Measurements from ENCODE around the gene GLRX3. TPM values are rescaled to one million over a fixed set of nuclear protein-coding genes. Genes with fewer than 3 reads are reported as not detected.

Gene GLRX3
- total and polyA plus RNA-seq, 10 of the 15 experiments (the other 5 are each of a cell fraction or from before 2014, with no cell fraction given): 94.7 to 209 (median 131) TPM

DNA sequence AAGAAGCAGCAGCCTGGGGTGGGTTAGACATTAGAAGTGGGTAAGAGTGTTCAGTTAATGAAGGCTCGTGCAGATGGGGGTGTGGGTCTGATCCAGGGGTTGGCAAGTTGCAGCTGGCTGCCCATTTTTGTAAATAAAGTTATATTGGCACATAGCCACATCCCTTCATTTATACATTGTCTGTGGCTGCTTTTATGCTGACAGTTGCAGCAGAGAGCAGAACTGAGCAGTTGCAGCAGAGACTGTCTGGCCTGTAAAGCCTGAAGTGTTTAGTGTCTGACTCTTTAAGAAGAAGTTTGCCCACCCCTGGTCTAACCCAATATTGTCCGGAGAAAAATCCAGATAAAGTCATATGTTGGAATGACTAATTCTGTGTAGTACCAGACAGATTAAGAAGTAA is 38.1 kb downstream of the GLRX3 start:
- Histone ChIP-seq H4K20me1 (ENCODE audit: control insufficient read depth, insufficient read depth) (no peaks in the 10 kb centered on the region), H3K4me2 (ENCODE audit: control insufficient read depth, insufficient read depth) (no peak overlapping the region), H3K27me3 (replicated peaks in 1 of 2; ENCODE audit: control insufficient read depth in 2 of 2, insufficient read depth in 2 of 2, low read length in 1 of 2) (no peaks in the 10 kb centered on the region), H3K4me3 (no peak overlapping the region), H3K4me1 (ENCODE audit: control insufficient read depth, insufficient read depth, low read length) (0 out of 2 replicates have a peak, but pooled peaks cover 2% of the 10 kb centered on the region), H3K9me3 (replicated peaks; ENCODE audit: control insufficient read depth, insufficient read depth, low read length) (no peaks in the 10 kb centered on the region), H3K79me2 (ENCODE audit: control insufficient read depth, insufficient read depth, low read length) (no peaks in the 10 kb centered on the region), H2AFZ (ENCODE audit: control insufficient read depth, low read depth, low read length) (no peak overlapping the region), H3K9ac (ENCODE audit: control insufficient read depth, insufficient read depth, low read length) (no peak overlapping the region), H3K36me3 (ENCODE audit: control insufficient read depth in 2 of 2, insufficient read depth in 2 of 2, low read length in 1 of 2) (peaks cover 4 to 19% of the 10 kb centered on the region in 2 experiments), H3K27ac (ENCODE audit: control insufficient read depth, insufficient read depth) (no peak overlapping the region)
- WGBS (ENCODE audit: insufficient coverage, insufficient replicate concordance, low lambda C conversion rate, missing lambda C conversion rate): 100% methylated on average over 2 of the region's 2 CpGs
- BruUV-seq (replicated peaks): no TSS peak
- POLR2A ChIA-PET: no interaction called here
- RAD21 ChIA-PET (ENCODE audit: unreplicated experiment): no interaction called here
- SMC1A ChIA-PET (ENCODE audit: uncharacterized antibody, unreplicated experiment): interaction anchor here (1.3 kb wide), 1 partner anchor 83 kb away, joined by 3 read pairs; no protein-coding TSS in a partner anchor
- TF ChIP-seq SUZ12 (IDR thresholded peaks at IDR 0.05; ENCODE audit: unreplicated experiment): no peak
- TF ChIP-seq, protein P1, sequence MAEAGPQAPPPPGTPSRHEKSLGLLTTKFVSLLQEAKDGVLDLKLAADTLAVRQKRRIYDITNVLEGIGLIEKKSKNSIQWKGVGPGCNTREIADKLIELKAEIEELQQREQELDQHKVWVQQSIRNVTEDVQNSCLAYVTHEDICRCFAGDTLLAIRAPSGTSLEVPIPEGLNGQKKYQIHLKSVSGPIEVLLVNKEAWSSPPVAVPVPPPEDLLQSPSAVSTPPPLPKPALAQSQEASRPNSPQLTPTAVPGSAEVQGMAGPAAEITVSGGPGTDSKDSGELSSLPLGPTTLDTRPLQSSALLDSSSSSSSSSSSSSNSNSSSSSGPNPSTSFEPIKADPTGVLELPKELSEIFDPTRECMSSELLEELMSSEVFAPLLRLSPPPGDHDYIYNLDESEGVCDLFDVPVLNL (IDR thresholded peaks at IDR 0.05; ENCODE audit: low read depth, low read length): no peak
- TF ChIP-seq NRF1 (conservative IDR thresholded peaks at IDR 0.05; ENCODE audit: low read depth, low read length): no peak
- TF ChIP-seq ETV6 (conservative IDR thresholded peaks at IDR 0.05 in 1 of 2, IDR thresholded peaks at IDR 0.05 in 1 of 2; ENCODE audit: borderline replicate concordance in 1 of 2, low read depth in 1 of 2): no peak
- ATAC-seq (no peak), DNase-seq (ENCODE audit: low read depth, low spot score) (no peak), FAIRE-seq (no peak)
- intact Hi-C loops (cut with micrococcal nuclease; ENCODE audit: unreplicated experiment) (no loop called here), in situ Hi-C loops (cut with MboI) (no loop called here)
- CTCF ChIA-PET: no interaction called here

DNA sequence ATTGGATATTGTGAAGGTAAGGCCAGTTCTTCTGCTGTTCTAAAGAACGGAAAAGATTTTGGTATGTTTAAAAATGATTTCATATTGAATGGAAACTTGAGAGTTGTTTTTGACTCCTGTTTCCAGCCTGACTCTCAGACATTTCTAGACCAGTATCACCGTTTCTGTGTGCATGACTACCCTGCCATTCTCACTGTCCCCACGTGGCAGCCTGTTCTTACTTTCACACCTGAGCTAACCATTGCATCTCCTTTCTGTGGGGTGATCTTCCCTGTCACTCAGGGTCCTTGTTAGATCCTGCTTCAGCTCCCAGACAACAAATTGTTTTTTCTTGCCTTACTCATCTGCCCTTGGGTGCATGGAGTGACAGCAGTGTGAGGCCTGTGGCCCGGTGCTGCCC is 38.9 kb downstream of the GLRX3 start:
- intact Hi-C loops (cut with micrococcal nuclease; ENCODE audit: unreplicated experiment) (no loop called here), in situ Hi-C loops (cut with MboI) (no loop called here)
- Histone ChIP-seq H3K4me3 (no peak overlapping the region), H2AFZ (ENCODE audit: control insufficient read depth, low read depth, low read length) (no peak overlapping the region), H3K4me2 (ENCODE audit: control insufficient read depth, insufficient read depth) (no peak overlapping the region), H3K9ac (ENCODE audit: control insufficient read depth, insufficient read depth, low read length) (no peak overlapping the region), H4K20me1 (ENCODE audit: control insufficient read depth, insufficient read depth) (no peaks in the 10 kb centered on the region), H3K9me3 (replicated peaks; ENCODE audit: control insufficient read depth, insufficient read depth, low read length) (no peaks in the 10 kb centered on the region), H3K4me1 (ENCODE audit: control insufficient read depth, insufficient read depth, low read length) (0 out of 2 replicates have a peak, but pooled peaks cover 2% of the 10 kb centered on the region), H3K27ac (ENCODE audit: control insufficient read depth, insufficient read depth) (no peak overlapping the region), H3K36me3 (ENCODE audit: control insufficient read depth in 2 of 2, insufficient read depth in 2 of 2, low read length in 1 of 2) (peaks cover 5 to 14% of the 10 kb centered on the region in 2 experiments), H3K79me2 (ENCODE audit: control insufficient read depth, insufficient read depth, low read length) (no peaks in the 10 kb centered on the region), H3K27me3 (replicated peaks in 1 of 2; ENCODE audit: control insufficient read depth in 2 of 2, insufficient read depth in 2 of 2, low read length in 1 of 2) (no peaks in the 10 kb centered on the region)
- ChIA-PET SMC1A (ENCODE audit: uncharacterized antibody, unreplicated experiment) (interaction anchor here (1.3 kb wide), 1 partner anchor 84 kb away, joined by 3 read pairs; no protein-coding TSS in a partner anchor), POLR2A (no interaction called here), RAD21 (ENCODE audit: unreplicated experiment) (no interaction called here), CTCF (no interaction called here)
- TF ChIP-seq RUNX3 (IDR thresholded peaks at IDR 0.05; ENCODE audit: low read length): no peak
- no peak for TF ChIP-seq ZNF207 (IDR thresholded peaks at IDR 0.05; ENCODE audit: borderline replicate concordance)
- no peak for TF ChIP-seq BMI1 (IDR thresholded peaks at IDR 0.05; ENCODE audit: borderline replicate concordance)
- TF ChIP-seq, protein P2, sequence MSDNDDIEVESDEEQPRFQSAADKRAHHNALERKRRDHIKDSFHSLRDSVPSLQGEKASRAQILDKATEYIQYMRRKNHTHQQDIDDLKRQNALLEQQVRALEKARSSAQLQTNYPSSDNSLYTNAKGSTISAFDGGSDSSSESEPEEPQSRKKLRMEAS (IDR thresholded peaks at IDR 0.05; ENCODE audit: low read depth, low read length): no peak
- ATAC-seq (no peak), DNase-seq (ENCODE audit: low read depth, low spot score) (no peak), FAIRE-seq (no peak)
- 78% methylated on average over 4 of the region's 4 CpGs for WGBS (ENCODE audit: insufficient coverage, insufficient replicate concordance, low lambda C conversion rate, missing lambda C conversion rate)
- BruUV-seq (replicated peaks): no TSS peak
